Measurements from ENCODE around the gene ZNF674. TPM values are rescaled to one million over a fixed set of nuclear protein-coding genes. Genes with fewer than 3 reads are reported as not detected.
"Not testable (repeated sequence)": the region's sequence is repeated elsewhere in the genome, so short reads cannot be mapped to it uniquely, and the experiment has no call there.

The ZNF674 gene
- total RNA-seq, 1 donor from 2014 or later: 2.3 TPM

DNA sequence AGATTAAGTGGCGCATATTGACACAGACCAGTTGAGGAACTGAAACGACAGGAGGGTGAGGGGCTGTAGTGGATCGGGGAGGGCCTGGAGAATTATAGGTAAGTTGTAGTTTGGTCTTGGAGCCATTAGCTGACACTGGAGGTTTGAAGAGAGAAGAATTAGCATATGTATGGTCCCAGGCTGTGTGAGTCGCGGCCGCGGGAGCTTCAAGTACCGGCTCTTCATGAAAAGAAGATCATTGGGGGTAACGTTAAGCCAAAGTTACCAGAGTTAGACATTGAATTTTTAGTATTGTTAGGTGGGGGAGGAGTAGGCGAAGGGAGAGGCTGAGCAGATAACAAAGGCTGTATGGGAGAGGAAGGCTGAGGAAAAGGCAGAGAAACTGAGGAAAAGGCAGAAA is 56.5 kb downstream of the ZNF674 start:
- Histone ChIP-seq H3K36me3 (no peaks in the 10 kb centered on the region), H3K27me3 (no peaks in the 10 kb centered on the region), H3K9me3 (peaks cover 0 to 40% of the 10 kb centered on the region in 2 donors), H3K27ac (no peak overlapping the region), H3K4me1 (no peaks in the 10 kb centered on the region), H3K4me3 (no peak overlapping the region)
- TF ChIP-seq, protein P1, sequence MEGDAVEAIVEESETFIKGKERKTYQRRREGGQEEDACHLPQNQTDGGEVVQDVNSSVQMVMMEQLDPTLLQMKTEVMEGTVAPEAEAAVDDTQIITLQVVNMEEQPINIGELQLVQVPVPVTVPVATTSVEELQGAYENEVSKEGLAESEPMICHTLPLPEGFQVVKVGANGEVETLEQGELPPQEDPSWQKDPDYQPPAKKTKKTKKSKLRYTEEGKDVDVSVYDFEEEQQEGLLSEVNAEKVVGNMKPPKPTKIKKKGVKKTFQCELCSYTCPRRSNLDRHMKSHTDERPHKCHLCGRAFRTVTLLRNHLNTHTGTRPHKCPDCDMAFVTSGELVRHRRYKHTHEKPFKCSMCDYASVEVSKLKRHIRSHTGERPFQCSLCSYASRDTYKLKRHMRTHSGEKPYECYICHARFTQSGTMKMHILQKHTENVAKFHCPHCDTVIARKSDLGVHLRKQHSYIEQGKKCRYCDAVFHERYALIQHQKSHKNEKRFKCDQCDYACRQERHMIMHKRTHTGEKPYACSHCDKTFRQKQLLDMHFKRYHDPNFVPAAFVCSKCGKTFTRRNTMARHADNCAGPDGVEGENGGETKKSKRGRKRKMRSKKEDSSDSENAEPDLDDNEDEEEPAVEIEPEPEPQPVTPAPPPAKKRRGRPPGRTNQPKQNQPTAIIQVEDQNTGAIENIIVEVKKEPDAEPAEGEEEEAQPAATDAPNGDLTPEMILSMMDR (IDR thresholded peaks at IDR 0.05): no peak
- intact Hi-C loops (cut with DNase I): no loop called here
- no peak for DNase-seq (ENCODE audit: low spot score in 2 of 2)

GRCh38 chrX:46485897-46486296 is 59.3 kb downstream of the ZNF674 start:
- Histone ChIP-seq H3K4me1 (no peaks in the 10 kb centered on the region), H3K4me3 (no peak overlapping the region), H3K36me3 (no peaks in the 10 kb centered on the region), H3K27ac (no peak overlapping the region), H3K9me3 (peaks cover 0 to 42% of the 10 kb centered on the region in 2 donors), H3K27me3 (no peaks in the 10 kb centered on the region)
- no peak for DNase-seq (ENCODE audit: low spot score in 2 of 2)
- intact Hi-C loops (cut with DNase I): no loop called here
- TF ChIP-seq, protein P1 (IDR thresholded peaks at IDR 0.05): no peak

- H3K4me1 ChIP-seq; H3K27me3 ChIP-seq; H3K27ac ChIP-seq; H3K36me3 ChIP-seq; DNase-seq (ENCODE audit: low spot score in 2 of 2); intact Hi-C loops (cut with DNase I); H3K4me3 ChIP-seq: not testable (repeated sequence)
- peaks cover 0 to 30% of the 10 kb centered on the region in 2 donors for H3K9me3 ChIP-seq
Observed at GRCh38 chrX:46478634-46479033, 66.6 kb downstream of the ZNF674 start.

DNA sequence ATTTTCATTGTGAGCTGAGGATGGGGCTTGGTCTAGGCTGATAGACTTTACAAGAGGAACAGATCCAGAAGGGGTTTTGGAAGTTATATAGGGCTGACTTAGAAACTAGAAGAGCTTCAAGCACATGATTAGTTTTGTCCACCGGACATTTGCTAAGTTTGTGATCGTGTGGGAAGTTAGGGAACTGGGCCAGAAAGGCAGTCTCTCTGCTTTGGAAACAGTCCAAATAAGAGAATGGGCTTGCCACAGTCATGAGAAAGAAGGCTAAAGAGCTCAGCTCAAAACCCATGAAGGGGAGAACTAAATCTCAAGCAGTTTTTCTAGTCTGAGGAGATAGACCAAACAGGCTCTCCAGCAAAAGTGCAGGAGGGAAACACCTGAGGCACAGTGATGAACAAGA is 67.8 kb downstream of the ZNF674 start:
- intact Hi-C loops (cut with DNase I): no loop called here
- Histone ChIP-seq H3K9me3 (peaks cover 0 to 24% of the 10 kb centered on the region in 2 donors), H3K36me3 (peaks cover 0 to 5% of the 10 kb centered on the region in 2 donors), H3K4me3 (no peak overlapping the region), H3K27ac (no peak overlapping the region), H3K27me3 (no peaks in the 10 kb centered on the region), H3K4me1 (no peaks in the 10 kb centered on the region)
- no peak for DNase-seq (ENCODE audit: low spot score in 2 of 2)
- TF ChIP-seq, protein P1 (IDR thresholded peaks at IDR 0.05): no peak

DNA sequence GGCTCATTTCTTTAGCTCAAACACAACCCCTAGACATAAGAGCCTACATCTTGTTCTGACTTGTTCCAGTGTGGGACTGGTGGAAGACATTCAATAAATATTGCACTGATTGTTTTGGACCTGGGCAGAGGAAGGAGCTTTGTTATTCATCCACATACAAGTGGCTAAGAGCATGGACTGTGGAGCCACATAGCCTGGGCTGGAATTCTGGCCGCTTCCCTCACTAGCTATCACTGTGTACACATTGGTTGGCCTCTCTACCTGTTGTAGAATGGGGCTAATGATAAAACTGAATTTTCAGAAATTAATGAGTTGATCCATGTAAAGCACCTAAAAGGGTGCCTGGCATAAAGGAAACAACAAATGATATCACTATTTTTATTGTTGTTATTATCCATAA is 80.0 kb downstream of the ZNF674 start:
- H3K27me3 ChIP-seq: no peaks in the 10 kb centered on the region
- TF ChIP-seq, protein P1 (IDR thresholded peaks at IDR 0.05): no peak
- no peaks in the 10 kb centered on the region for H3K4me1 ChIP-seq
- no peak overlapping the region for H3K27ac ChIP-seq
- H3K4me3 ChIP-seq: no peak overlapping the region
- peaks cover 0 to 23% of the 10 kb centered on the region in 2 donors for H3K36me3 ChIP-seq
- H3K9me3 ChIP-seq: peaks cover 0 to 3% of the 10 kb centered on the region in 2 donors
- intact Hi-C loops (cut with DNase I): no loop called here
- no peak for DNase-seq (ENCODE audit: low spot score in 2 of 2)

- Histone ChIP-seq H3K4me1 (no peaks in the 10 kb centered on the region), H3K36me3 (peaks cover 0 to 26% of the 10 kb centered on the region in 2 donors), H3K27me3 (no peaks in the 10 kb centered on the region), H3K4me3 (no peak overlapping the region), H3K9me3 (peaks cover 0 to 3% of the 10 kb centered on the region in 2 donors), H3K27ac (no peak overlapping the region)
- intact Hi-C loops (cut with DNase I): no loop called here
- DNase-seq (ENCODE audit: low spot score in 2 of 2): no peak
- TF ChIP-seq, protein P1 (IDR thresholded peaks at IDR 0.05): no peak
Observed at GRCh38 chrX:46463682-46464081, 81.5 kb downstream of the ZNF674 start.

All from ascending aorta (tissue), 2 donors.